Endothelial cell of umbilical vein (primary cell): ENCODE measurements around the gene RNF214.

Experiments
- FOS ChIP-seq: IDR thresholded peaks from 2 replicates; pipeline ENCODE4 v1.6.1; 2011; ENCODE audit warnings: mild to moderate bottlenecking, low read length, moderate library complexity, borderline replicate concordance; ENCODE audit not compliant: insufficient read depth
- JUN ChIP-seq: IDR thresholded peaks from 2 replicates; pipeline ENCODE4 v1.6.1; 2011; ENCODE audit warnings: borderline replicate concordance, low read depth; ENCODE audit not compliant: insufficient read length, insufficient read depth
- POLR2A ChIP-seq: IDR thresholded peaks from 2 replicates; pipeline ENCODE4 v1.6.1; 2012; ENCODE audit warnings: low read depth, mild to moderate bottlenecking, control low read depth, low read length
- POLR2AphosphoS5 ChIP-seq: IDR thresholded peaks from 2 replicates; pipeline ENCODE4 v1.6.1; 2012; ENCODE audit warnings: low read depth, mild to moderate bottlenecking, control low read depth, low read length, moderate library complexity; ENCODE audit not compliant: insufficient read depth
- TF ChIP-seq, protein P1 (sequence below), 2 donors: IDR thresholded peaks; 1 replicate in 1 of 2; 2 replicates in 1 of 2; pipeline ENCODE4 v1.5.1; 2011; ENCODE audit warnings: low read length in 2 of 2, mild to moderate bottlenecking in 2 of 2, moderate library complexity in 2 of 2, control low read depth in 1 of 2, inconsistent platforms in 1 of 2, low read depth in 1 of 2; ENCODE audit not compliant: insufficient read depth in 1 of 2; ENCODE audit errors: extremely low read depth in 1 of 2

- TF ChIP-seq, protein P1, sequence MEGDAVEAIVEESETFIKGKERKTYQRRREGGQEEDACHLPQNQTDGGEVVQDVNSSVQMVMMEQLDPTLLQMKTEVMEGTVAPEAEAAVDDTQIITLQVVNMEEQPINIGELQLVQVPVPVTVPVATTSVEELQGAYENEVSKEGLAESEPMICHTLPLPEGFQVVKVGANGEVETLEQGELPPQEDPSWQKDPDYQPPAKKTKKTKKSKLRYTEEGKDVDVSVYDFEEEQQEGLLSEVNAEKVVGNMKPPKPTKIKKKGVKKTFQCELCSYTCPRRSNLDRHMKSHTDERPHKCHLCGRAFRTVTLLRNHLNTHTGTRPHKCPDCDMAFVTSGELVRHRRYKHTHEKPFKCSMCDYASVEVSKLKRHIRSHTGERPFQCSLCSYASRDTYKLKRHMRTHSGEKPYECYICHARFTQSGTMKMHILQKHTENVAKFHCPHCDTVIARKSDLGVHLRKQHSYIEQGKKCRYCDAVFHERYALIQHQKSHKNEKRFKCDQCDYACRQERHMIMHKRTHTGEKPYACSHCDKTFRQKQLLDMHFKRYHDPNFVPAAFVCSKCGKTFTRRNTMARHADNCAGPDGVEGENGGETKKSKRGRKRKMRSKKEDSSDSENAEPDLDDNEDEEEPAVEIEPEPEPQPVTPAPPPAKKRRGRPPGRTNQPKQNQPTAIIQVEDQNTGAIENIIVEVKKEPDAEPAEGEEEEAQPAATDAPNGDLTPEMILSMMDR (IDR thresholded peaks at IDR 0.05; ENCODE audit: extremely low read depth in 1 of 2, insufficient read depth in 1 of 2, low read depth in 1 of 2, low read length in 2 of 2), result no peak
- TF ChIP-seq JUN, result no peak
- TF ChIP-seq POLR2A, result no peak
- no peak for TF ChIP-seq POLR2AphosphoS5
- TF ChIP-seq FOS, result no peak
These were observed 48.6 kb upstream of the RNF214 start for GRCh38 chr11:117183724-117184349.
